ENCODE measurements around the gene PZP. TPM values are rescaled to one million over a fixed set of nuclear protein-coding genes. Genes with fewer than 3 reads are reported as not detected.

PZP gene
- total and polyA plus RNA-seq, 2 of the 13 experiments (the other 11 are each of a cell fraction or from before 2014, with no cell fraction given), result 0.07 to 0.89 TPM

GRCh38 chr12:9115731-9116559 is 92.2 kb downstream of the PZP start, which contains the start of gene A2M (continued):
- TF ChIP-seq NR2F6 (IDR thresholded peaks at IDR 0.05), result peak; percentile 93
- peak; percentile 92 for TF ChIP-seq NR2F6 (CRISPR knock-in tag; IDR thresholded peaks at IDR 0.05)
- TF ChIP-seq, protein P1, sequence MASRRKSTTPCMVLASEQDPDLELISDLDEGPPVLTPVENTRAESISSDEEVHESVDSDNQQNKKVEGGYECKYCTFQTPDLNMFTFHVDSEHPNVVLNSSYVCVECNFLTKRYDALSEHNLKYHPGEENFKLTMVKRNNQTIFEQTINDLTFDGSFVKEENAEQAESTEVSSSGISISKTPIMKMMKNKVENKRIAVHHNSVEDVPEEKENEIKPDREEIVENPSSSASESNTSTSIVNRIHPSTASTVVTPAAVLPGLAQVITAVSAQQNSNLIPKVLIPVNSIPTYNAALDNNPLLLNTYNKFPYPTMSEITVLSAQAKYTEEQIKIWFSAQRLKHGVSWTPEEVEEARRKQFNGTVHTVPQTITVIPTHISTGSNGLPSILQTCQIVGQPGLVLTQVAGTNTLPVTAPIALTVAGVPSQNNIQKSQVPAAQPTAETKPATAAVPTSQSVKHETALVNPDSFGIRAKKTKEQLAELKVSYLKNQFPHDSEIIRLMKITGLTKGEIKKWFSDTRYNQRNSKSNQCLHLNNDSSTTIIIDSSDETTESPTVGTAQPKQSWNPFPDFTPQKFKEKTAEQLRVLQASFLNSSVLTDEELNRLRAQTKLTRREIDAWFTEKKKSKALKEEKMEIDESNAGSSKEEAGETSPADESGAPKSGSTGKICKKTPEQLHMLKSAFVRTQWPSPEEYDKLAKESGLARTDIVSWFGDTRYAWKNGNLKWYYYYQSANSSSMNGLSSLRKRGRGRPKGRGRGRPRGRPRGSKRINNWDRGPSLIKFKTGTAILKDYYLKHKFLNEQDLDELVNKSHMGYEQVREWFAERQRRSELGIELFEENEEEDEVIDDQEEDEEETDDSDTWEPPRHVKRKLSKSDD (CRISPR knock-in tag; IDR thresholded peaks at IDR 0.05; ENCODE audit: low read depth), result 0 out of 2 replicates have a peak, but pooled peaks have one; percentile 47
- no peak for TF ChIP-seq CBX1 (IDR thresholded peaks at IDR 0.05; ENCODE audit: low read depth)
- TF ChIP-seq SALL1 (CRISPR knock-in tag; IDR thresholded peaks at IDR 0.05), result peak; percentile 84
- peak; percentile 90; the same call in 1 of the 2 replicates for TF ChIP-seq ZNF614 (CRISPR knock-in tag; IDR thresholded peaks at IDR 0.05; ENCODE audit: borderline replicate concordance)
- peak; percentile 40; the same call in 1 of the 2 replicates for TF ChIP-seq YEATS4 (CRISPR knock-in tag; IDR thresholded peaks at IDR 0.05; ENCODE audit: borderline replicate concordance)
- TF ChIP-seq HMG20B (CRISPR knock-in tag; conservative IDR thresholded peaks at IDR 0.05), result peak; percentile 65
- no peak for TF ChIP-seq ZNF891 (CRISPR knock-in tag; IDR thresholded peaks at IDR 0.05)
- TF ChIP-seq, protein P2, sequence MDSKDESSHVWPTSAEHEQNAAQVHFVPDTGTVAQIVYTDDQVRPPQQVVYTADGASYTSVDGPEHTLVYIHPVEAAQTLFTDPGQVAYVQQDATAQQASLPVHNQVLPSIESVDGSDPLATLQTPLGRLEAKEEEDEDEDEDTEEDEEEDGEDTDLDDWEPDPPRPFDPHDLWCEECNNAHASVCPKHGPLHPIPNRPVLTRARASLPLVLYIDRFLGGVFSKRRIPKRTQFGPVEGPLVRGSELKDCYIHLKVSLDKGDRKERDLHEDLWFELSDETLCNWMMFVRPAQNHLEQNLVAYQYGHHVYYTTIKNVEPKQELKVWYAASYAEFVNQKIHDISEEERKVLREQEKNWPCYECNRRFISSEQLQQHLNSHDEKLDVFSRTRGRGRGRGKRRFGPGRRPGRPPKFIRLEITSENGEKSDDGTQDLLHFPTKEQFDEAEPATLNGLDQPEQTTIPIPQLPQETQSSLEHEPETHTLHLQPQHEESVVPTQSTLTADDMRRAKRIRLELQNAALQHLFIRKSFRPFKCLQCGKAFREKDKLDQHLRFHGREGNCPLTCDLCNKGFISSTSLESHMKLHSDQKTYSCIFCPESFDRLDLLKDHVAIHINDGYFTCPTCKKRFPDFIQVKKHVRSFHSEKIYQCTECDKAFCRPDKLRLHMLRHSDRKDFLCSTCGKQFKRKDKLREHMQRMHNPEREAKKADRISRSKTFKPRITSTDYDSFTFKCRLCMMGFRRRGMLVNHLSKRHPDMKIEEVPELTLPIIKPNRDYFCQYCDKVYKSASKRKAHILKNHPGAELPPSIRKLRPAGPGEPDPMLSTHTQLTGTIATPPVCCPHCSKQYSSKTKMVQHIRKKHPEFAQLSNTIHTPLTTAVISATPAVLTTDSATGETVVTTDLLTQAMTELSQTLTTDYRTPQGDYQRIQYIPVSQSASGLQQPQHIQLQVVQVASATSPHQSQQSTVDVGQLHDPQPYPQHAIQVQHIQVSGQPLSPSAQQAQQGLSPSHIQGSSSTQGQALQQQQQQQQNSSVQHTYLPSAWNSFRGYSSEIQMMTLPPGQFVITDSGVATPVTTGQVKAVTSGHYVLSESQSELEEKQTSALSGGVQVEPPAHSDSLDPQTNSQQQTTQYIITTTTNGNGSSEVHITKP (CRISPR knock-in tag; IDR thresholded peaks at IDR 0.05; ENCODE audit: low read depth), result peak; percentile 70
- TF ChIP-seq DR1 (CRISPR knock-in tag; IDR thresholded peaks at IDR 0.05), result peak; percentile 95
- TF ChIP-seq ZKSCAN5 (CRISPR knock-in tag; IDR thresholded peaks at IDR 0.05), result no peak
- TF ChIP-seq MAX (IDR thresholded peaks at IDR 0.05), result no peak; the same call in 1 of the 2 replicates
- TF ChIP-seq SETDB1 (CRISPR knock-in tag; IDR thresholded peaks at IDR 0.05; ENCODE audit: borderline replicate concordance), result no peak
- no peak for TF ChIP-seq ZNF101 (CRISPR knock-in tag; IDR thresholded peaks at IDR 0.05; ENCODE audit: borderline replicate concordance, low read depth)
- TF ChIP-seq FOXA1 (IDR thresholded peaks at IDR 0.05), result no peak
- TF ChIP-seq FOXA1 (CRISPR knock-in tag; IDR thresholded peaks at IDR 0.05), result peak; percentile 85
- TF ChIP-seq PITX1 (CRISPR knock-in tag; IDR thresholded peaks at IDR 0.05), result peak; percentile 91
- peak in 1 of 2 experiments; percentile 84; a peak in 2 of 4 replicates for TF ChIP-seq ATF4 (CRISPR knock-in tag; IDR thresholded peaks at IDR 0.05)
- TF ChIP-seq MXD4 (CRISPR knock-in tag; IDR thresholded peaks at IDR 0.05), result peak; percentile 78
- peak; percentile 57; the same call in 1 of the 2 replicates for TF ChIP-seq ZNF816 (CRISPR knock-in tag; IDR thresholded peaks at IDR 0.05; ENCODE audit: borderline replicate concordance)
